ENCODE measurements around the gene ATP9A.
A peak's percentile ranks its signal among the peaks of the same experiment; 100 is the strongest.

ATP9A gene

DNA sequence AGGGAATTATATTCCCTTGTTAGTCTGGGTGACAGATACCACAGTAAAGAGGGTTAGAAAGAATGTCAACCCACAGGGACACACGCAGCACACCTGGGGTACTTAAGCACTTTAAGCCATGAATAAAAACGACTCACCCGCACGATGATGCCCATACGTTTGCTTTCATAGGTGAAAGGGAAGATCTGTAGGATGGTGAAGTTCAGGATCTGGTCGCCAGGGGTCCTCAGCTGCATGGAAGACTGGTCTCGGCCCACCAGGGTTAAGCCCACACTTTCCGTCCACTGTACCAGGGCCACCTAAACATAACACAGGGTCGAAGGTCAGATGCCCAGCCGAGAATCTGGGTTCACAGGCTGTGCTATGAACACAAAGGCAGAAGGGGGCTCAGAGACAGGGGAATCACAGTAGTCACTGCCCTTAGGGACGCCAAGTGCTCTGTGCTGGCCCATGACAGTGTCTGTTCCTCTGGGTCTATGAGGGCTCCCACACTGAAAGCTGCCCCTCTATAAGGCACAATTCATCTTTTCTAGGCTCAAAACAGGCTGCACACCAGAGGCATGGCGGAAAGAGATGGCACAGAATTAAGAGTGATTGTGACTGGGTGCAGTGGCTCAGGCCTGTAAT lies 128.9 kb downstream of the ATP9A start:
- no peak overlapping the region for H3K4me3 ChIP-seq (ENCODE audit: low read depth, low read length)
- peak; percentile 88 for TF ChIP-seq CTCF (IDR thresholded peaks at IDR 0.05; ENCODE audit: low read depth, low read length)

DNA sequence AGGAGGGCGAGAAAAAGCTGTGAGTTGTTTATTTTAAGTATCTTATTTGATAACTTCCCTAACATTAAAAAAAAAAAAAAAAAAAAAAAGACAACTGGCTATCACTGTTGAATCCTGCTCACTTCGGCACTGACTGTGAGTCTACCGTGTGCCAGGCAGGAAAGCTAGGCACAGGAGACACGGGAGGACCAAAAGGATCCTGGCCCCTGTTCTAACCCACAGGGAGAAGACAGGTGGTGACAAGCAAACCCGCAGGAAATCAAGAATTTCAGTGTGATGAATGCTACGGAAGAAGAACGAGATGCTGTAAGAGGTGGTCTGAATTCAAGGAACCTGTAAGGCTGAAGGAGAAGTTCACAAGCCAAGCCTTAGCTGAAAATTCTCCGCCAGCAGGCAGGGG lies 130.9 kb downstream of the ATP9A start:
- no peak for TF ChIP-seq CTCF (IDR thresholded peaks at IDR 0.05; ENCODE audit: low read depth, low read length)
- H3K4me3 ChIP-seq (ENCODE audit: low read depth, low read length) = no peak overlapping the region

DNA sequence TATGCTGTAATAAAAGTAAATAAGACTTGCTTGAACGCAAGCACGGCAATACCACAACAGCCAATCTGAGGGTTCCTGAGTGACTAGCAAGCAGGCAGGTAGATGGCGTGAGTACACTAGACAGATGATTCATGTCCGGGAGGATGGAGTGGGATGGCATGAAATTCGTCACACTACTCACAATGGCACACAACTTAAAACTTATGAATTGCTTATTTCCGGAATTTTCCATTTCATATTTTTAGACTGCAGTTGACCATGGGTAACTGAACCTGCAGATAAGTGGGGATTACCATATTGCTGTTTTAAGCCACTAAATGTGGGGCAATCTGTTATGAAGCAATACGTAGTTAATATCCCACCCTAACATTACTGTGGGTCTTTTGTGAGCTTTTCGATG lies 132.1 kb downstream of the ATP9A start:
- H3K4me3 ChIP-seq (ENCODE audit: low read depth, low read length) = no peak overlapping the region
- TF ChIP-seq CTCF (IDR thresholded peaks at IDR 0.05; ENCODE audit: low read depth, low read length) = no peak

GRCh38 chr20:51635680-51636079 lies 132.5 kb downstream of the ATP9A start:
- H3K4me3 ChIP-seq (ENCODE audit: low read depth, low read length) = no peak overlapping the region
- TF ChIP-seq CTCF (IDR thresholded peaks at IDR 0.05; ENCODE audit: low read depth, low read length) = no peak

DNA sequence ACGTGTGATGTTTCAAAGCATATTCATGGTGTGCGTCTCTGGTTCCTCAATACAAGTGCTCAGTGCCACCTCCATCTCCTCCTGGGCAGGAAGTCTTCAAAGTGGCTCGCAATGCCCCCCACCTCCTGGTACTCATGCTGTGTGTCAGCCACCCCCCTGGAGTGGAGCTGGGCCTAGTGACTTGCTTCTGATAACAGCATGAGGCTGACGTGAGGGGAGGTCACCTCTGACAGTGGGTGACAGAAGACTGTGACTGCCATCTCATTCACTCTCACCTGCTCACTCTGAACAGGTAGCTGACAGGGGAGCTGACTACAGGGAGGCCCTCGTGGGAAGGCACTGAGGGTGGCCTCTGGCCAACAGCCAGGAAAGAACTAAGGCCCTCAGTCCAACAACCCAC lies 133.3 kb downstream of the ATP9A start:
- no peak overlapping the region for H3K4me3 ChIP-seq (ENCODE audit: low read depth, low read length)
- no peak for TF ChIP-seq CTCF (IDR thresholded peaks at IDR 0.05; ENCODE audit: low read depth, low read length)

DNA sequence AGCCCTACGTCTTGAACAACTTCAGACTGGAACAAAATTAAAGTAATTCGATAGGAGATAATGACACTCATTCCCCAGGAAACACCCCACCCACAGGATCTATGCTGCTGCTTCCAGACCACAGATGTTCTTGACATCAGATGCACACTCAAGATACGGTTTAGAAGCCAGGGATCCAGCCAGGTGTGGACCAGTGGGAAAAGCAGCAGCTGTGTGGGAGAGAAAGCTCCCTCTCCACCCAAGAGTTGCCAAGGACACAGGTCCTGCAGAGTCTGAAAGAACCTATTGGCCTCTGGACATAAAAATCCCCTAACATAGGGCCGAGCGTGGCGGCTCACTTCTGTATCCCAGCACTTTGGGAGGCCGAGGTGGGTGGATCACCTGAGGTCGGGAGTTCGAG lies 133.9 kb downstream of the ATP9A start:
- TF ChIP-seq CTCF (IDR thresholded peaks at IDR 0.05; ENCODE audit: low read depth, low read length) = no peak
- H3K4me3 ChIP-seq (ENCODE audit: low read depth, low read length) = no peak overlapping the region

DNA sequence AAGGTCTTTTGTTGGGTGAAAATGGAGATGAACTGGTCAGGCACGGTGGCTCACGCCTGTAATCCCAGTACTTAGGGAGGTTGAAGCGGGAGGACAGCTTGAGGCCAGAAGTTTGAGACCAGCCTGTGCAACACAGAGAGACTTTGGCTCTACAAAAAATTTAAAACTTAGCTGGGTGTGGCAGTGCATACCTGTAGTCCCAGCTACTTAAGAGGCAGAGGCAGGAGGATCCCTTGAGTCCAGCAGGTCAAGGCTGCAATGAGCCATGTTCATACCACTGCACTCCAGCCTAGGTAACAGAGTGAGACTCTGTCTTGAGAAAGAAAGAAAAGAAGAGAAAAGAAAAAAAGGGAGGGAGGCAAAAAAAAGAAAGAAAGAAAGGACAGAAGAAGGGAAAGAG lies 134.8 kb downstream of the ATP9A start:
- no peak for TF ChIP-seq CTCF (IDR thresholded peaks at IDR 0.05; ENCODE audit: low read depth, low read length)

More for the DNA sequence above, 134.8 kb downstream of the ATP9A start:
- H3K4me3 ChIP-seq (ENCODE audit: low read depth, low read length) = no peak overlapping the region

Measured in WI38 (cell line).